Measurements from ENCODE around the gene ARHGAP29. TPM values are rescaled to one million over a fixed set of nuclear protein-coding genes. Genes with fewer than 3 reads are reported as not detected.

The ARHGAP29 gene
- total RNA-seq, 4 donors from 2014 or later, result 4.1 to 8.9 (median 5.4) TPM

- Histone ChIP-seq H3K27me3 (peaks cover 47% of the 10 kb centered on the region), H3K36me3 (no peaks in the 10 kb centered on the region), H3K4me1 (peaks cover 0 to 16% (median 6%) of the 10 kb centered on the region in 4 donors), H3K4me3 (no peak overlapping the region), H3K9me3 (no peaks in the 10 kb centered on the region), H3K27ac (no peak overlapping the region)
- TF ChIP-seq EP300 (IDR thresholded peaks at IDR 0.05; ENCODE audit: low read depth), result no peak
- TF ChIP-seq POLR2AphosphoS5 (IDR thresholded peaks at IDR 0.05), result no peak
- no peak for TF ChIP-seq CTCF (IDR thresholded peaks at IDR 0.05)
- no peak for TF ChIP-seq POLR2A (IDR thresholded peaks at IDR 0.05)
- intact Hi-C loops (cut with DNase I; ENCODE audit: low total_unique reads) (loop anchor here (10.0 kb wide), 1 partner anchor 167 kb away; no protein-coding TSS in a partner anchor), in situ Hi-C loops (cut with MboI; ENCODE audit: low pct_ligation_motif_present in 1 of 4, low pct_unique_long_range_greater_than_20kb in 1 of 4, low sequenced_read_pairs in 3 of 4) (loop anchor here in 1 of 4 donors (25.0 kb wide), 1 partner anchor 169 kb away; no protein-coding TSS in a partner anchor)
- 74 to 93% methylated on average over 1 of the region's 1 CpG for WGBS, 2 donors (ENCODE audit: low coverage in 1 of 2)
- no peak for DNase-seq
Measured at GRCh38 chr1:94231746-94232145, 5.6 kb downstream of the ARHGAP29 start.

- in situ Hi-C loops (cut with MboI; ENCODE audit: low pct_ligation_motif_present in 1 of 4, low pct_unique_long_range_greater_than_20kb in 1 of 4, low sequenced_read_pairs in 3 of 4), result loop anchor here in 1 of 4 donors (25.0 kb wide), 1 partner anchor 169 kb away; no protein-coding TSS in a partner anchor
- no peak overlapping the region for H3K27ac ChIP-seq
- H3K4me1 ChIP-seq, result peaks cover 0 to 7% (median 2%) of the 10 kb centered on the region in 4 donors
- no peak for TF ChIP-seq POLR2A (IDR thresholded peaks at IDR 0.05)
- TF ChIP-seq EP300 (IDR thresholded peaks at IDR 0.05; ENCODE audit: low read depth), result no peak
- no peak for TF ChIP-seq CTCF (IDR thresholded peaks at IDR 0.05)
- TF ChIP-seq POLR2AphosphoS5 (IDR thresholded peaks at IDR 0.05), result no peak
- intact Hi-C loops (cut with DNase I; ENCODE audit: low total_unique reads), result loop anchor here (10.0 kb wide), 1 partner anchor 166 kb away; no protein-coding TSS in a partner anchor
- 92 to 100% methylated on average over 1 of the region's 1 CpG for WGBS, 2 donors (ENCODE audit: low coverage in 1 of 2)
- no peaks in the 10 kb centered on the region for H3K36me3 ChIP-seq
- no peaks in the 10 kb centered on the region for H3K9me3 ChIP-seq
- H3K27me3 ChIP-seq, result peaks cover 39% of the 10 kb centered on the region
- no peak overlapping the region for H3K4me3 ChIP-seq
- DNase-seq, result no peak
Measured at GRCh38 chr1:94230920-94231319, 6.5 kb downstream of the ARHGAP29 start.

- intact Hi-C loops (cut with DNase I; ENCODE audit: low total_unique reads) (no loop called here), in situ Hi-C loops (cut with MboI; ENCODE audit: low pct_ligation_motif_present in 1 of 4, low pct_unique_long_range_greater_than_20kb in 1 of 4, low sequenced_read_pairs in 3 of 4) (loop anchor here in 1 of 4 donors (25.0 kb wide), 1 partner anchor 167 kb away; no protein-coding TSS in a partner anchor)
- peaks cover 18% of the 10 kb centered on the region for H3K27me3 ChIP-seq
- H3K27ac ChIP-seq, result no peak overlapping the region
- H3K9me3 ChIP-seq, result no peaks in the 10 kb centered on the region
- H3K36me3 ChIP-seq, result no peaks in the 10 kb centered on the region
- 35 to 58% methylated on average over 4 of the region's 4 CpGs for WGBS, 2 donors (ENCODE audit: low coverage in 1 of 2)
- TF ChIP-seq POLR2A (IDR thresholded peaks at IDR 0.05), result no peak
- TF ChIP-seq CTCF (IDR thresholded peaks at IDR 0.05), result no peak
- no peak for TF ChIP-seq EP300 (IDR thresholded peaks at IDR 0.05; ENCODE audit: low read depth)
- TF ChIP-seq POLR2AphosphoS5 (IDR thresholded peaks at IDR 0.05), result no peak
- H3K4me1 ChIP-seq, result peaks cover 0 to 7% (median 0%) of the 10 kb centered on the region in 4 donors
- DNase-seq, result no peak
- H3K4me3 ChIP-seq, result no peak overlapping the region
Measured at GRCh38 chr1:94228640-94229375, 8.6 kb downstream of the ARHGAP29 start.

GRCh38 chr1:94227624-94228023 is 9.8 kb downstream of the ARHGAP29 start:
- Histone ChIP-seq H3K27me3 (peaks cover 9% of the 10 kb centered on the region), H3K4me3 (no peak overlapping the region), H3K27ac (no peak overlapping the region), H3K4me1 (peaks cover 0 to 7% (median 0%) of the 10 kb centered on the region in 4 donors), H3K9me3 (no peaks in the 10 kb centered on the region), H3K36me3 (no peaks in the 10 kb centered on the region)
- in situ Hi-C loops (cut with MboI; ENCODE audit: low pct_ligation_motif_present in 1 of 4, low pct_unique_long_range_greater_than_20kb in 1 of 4, low sequenced_read_pairs in 3 of 4), result loop anchor here in 1 of 4 donors (25.0 kb wide), 1 partner anchor 165 kb away; no protein-coding TSS in a partner anchor
- no peak for DNase-seq
- intact Hi-C loops (cut with DNase I; ENCODE audit: low total_unique reads), result no loop called here
- TF ChIP-seq CTCF (IDR thresholded peaks at IDR 0.05) (no peak), POLR2AphosphoS5 (IDR thresholded peaks at IDR 0.05) (no peak), EP300 (IDR thresholded peaks at IDR 0.05; ENCODE audit: low read depth) (no peak), POLR2A (IDR thresholded peaks at IDR 0.05) (no peak)
- WGBS, 2 donors (ENCODE audit: low coverage in 1 of 2), result 56% methylated on average over 1 of the region's 1 CpG
